HG02973 (cell line): ENCODE measurements around the gene AASS.

Experiments used
- ATAC-seq: cut with Tn5 transposase; IDR thresholded peaks from one replicate; pipeline ENCODE4 v1.9.1; 2021; ENCODE audit warnings: moderate library complexity; ENCODE audit not compliant: unreplicated experiment

AASS gene

GRCh38 chr7:122046402-122046801 is 97.6 kb downstream of the AASS start:
- ATAC-seq = no peak

GRCh38 chr7:122040147-122040546 is 103.9 kb downstream of the AASS start:
- no peak for ATAC-seq

GRCh38 chr7:122038904-122039303 is 105.1 kb downstream of the AASS start:
- ATAC-seq = no peak

GRCh38 chr7:122038134-122038533 is 105.9 kb downstream of the AASS start:
- ATAC-seq = no peak

GRCh38 chr7:122035876-122036275 is 108.2 kb downstream of the AASS start:
- no peak for ATAC-seq

GRCh38 chr7:122033641-122034040 is 110.4 kb downstream of the AASS start:
- no peak for ATAC-seq

GRCh38 chr7:122027058-122027457 is 117.0 kb downstream of the AASS start:
- ATAC-seq = no peak
